GM18498 (cell line): Measurements from ENCODE around the gene KLRK1.
A peak's percentile ranks its signal among the peaks of the same experiment; 100 is the strongest.
"Not testable (repeated sequence)": the region's sequence is repeated elsewhere in the genome, so short reads cannot be mapped to it uniquely, and the experiment has no call there.

Source experiments
- ATAC-seq: cut with Tn5 transposase; IDR thresholded peaks from one replicate; pipeline ENCODE4 v1.9.1; 2021; ENCODE audit warnings: mild to moderate bottlenecking, moderate library complexity; ENCODE audit not compliant: unreplicated experiment

Gene KLRK1

GRCh38 chr12:10363914-10364814, 25.7 kb downstream of the KLRK1 start:
- ATAC-seq = peak; percentile 84

- no peak for ATAC-seq
These were observed 26.3 kb downstream of the KLRK1 start for GRCh38 chr12:10363658-10363913.

GRCh38 chr12:10362828-10363657, 26.8 kb downstream of the KLRK1 start:
- ATAC-seq = no peak

- ATAC-seq = no peak
These were observed 27.5 kb downstream of the KLRK1 start for GRCh38 chr12:10362325-10362724.

- ATAC-seq = no peak
These were observed 28.2 kb downstream of the KLRK1 start for GRCh38 chr12:10361622-10362021.

- ATAC-seq = no peak
These were observed 28.8 kb downstream of the KLRK1 start for GRCh38 chr12:10361084-10361483.

GRCh38 chr12:10358969-10359368, 30.9 kb downstream of the KLRK1 start:
- no peak for ATAC-seq

- ATAC-seq = no peak
These were observed 31.7 kb downstream of the KLRK1 start for GRCh38 chr12:10358131-10358530.

GRCh38 chr12:10354502-10354901, 35.3 kb downstream of the KLRK1 start:
- no peak for ATAC-seq

- no peak for ATAC-seq
These were observed 35.8 kb downstream of the KLRK1 start for GRCh38 chr12:10354071-10354470.

- ATAC-seq = not testable (repeated sequence)
These were observed 38.4 kb downstream of the KLRK1 start for GRCh38 chr12:10351457-10351856.

GRCh38 chr12:10341892-10342509, 47.8 kb downstream of the KLRK1 start:
- ATAC-seq = no peak

GRCh38 chr12:10340946-10341345, 48.9 kb downstream of the KLRK1 start:
- ATAC-seq = not testable (repeated sequence)

GRCh38 chr12:10339053-10339840, 50.6 kb downstream of the KLRK1 start:
- ATAC-seq = no peak

GRCh38 chr12:10338470-10338869, 51.4 kb downstream of the KLRK1 start:
- ATAC-seq = not testable (repeated sequence)

- ATAC-seq = not testable (repeated sequence)
These were observed 53.6 kb downstream of the KLRK1 start for GRCh38 chr12:10336196-10336595.

- no peak for ATAC-seq
These were observed 58.1 kb downstream of the KLRK1 start for GRCh38 chr12:10331642-10332239.

GRCh38 chr12:10328691-10329090, 61.1 kb downstream of the KLRK1 start:
- not testable (repeated sequence) for ATAC-seq
